K562 (cell line): ENCODE data around the gene GNA15. TPM values are rescaled to one million over a fixed set of nuclear protein-coding genes. Genes with fewer than 3 reads are reported as not detected.

Experiments used
- ATAC-seq: fragments of 200-7000 bp; cut with Tn5 transposase; 3 replicates; pipeline ENCODE4 v1.9.1; 2020; ENCODE audit warnings: moderate library complexity
- BruUV-seq: library from RNA; stranded (reverse); fragments of 400-500 nt; replicated peaks from 2 replicates; lab custom pipeline; 2021; lab: Mats Ljungman, UMichigan
- CTCF ChIA-PET: fragments of 300-600 bp; formaldehyde crosslinking; extraction: SDS; loops from one replicate; lab custom pipeline; 2021; ENCODE audit warnings: low intra/inter-chr PET ratio; lab: Yijun Ruan, JAX
- POLR2A ChIA-PET: fragments of 300-600, 350-650 bp; sonication (Branson Sonifier 250); formaldehyde crosslinking; extraction: SDS; loops from one replicate; lab custom pipeline; 2021; ENCODE audit warnings: antibody characterized with exemption, inconsistent platforms; lab: Yijun Ruan, JAX
- DNase-seq, 4 experiments: peaks; one replicate each; pipeline versions ENCODE4 v3.0.0 to v3.0.0-alpha.2; 2011 to 2018; ENCODE audit warnings: low spot score in 3 of 4, mixed read lengths in 3 of 4; ENCODE audit errors: extremely low read depth in 1 of 4
- FAIRE-seq: peaks from 2 replicates; lab custom pipeline; 2011; peaks lifted over from hg19 to GRCh38; lab: Jason Lieb, UNC
- H2AFZ ChIP-seq: 2 replicates; pipeline ENCODE4 v1.6.0; 2011; ENCODE audit warnings: low read depth, low read length, control low read depth, inconsistent platforms
- H3K27ac ChIP-seq: fragments of 200-600 bp; 3 replicates; pipeline ENCODE4 v1.8.0; 2011; ENCODE audit warnings: low read depth, mild to moderate bottlenecking, control low read depth, inconsistent platforms, low read length, moderate library complexity, mixed read lengths; ENCODE audit errors: extremely low read depth
- H3K27me3 ChIP-seq, 2 experiments: fragments of 300-600 bp in 1 of 2; 2 replicates in 1 of 2; 3 replicates in 1 of 2; pipeline versions ENCODE4 v1.6.0 to v1.8.0; 2011; ENCODE audit warnings: inconsistent platforms in 2 of 2, low read length in 2 of 2, mild to moderate bottlenecking in 1 of 2, mixed read lengths in 1 of 2, moderate library complexity in 1 of 2; ENCODE audit not compliant: control insufficient read depth in 2 of 2, insufficient read depth in 2 of 2
- H3K36me3 ChIP-seq: fragments of 300-600 bp; 3 replicates; pipeline ENCODE4 v1.8.0; 2011; ENCODE audit warnings: mild to moderate bottlenecking, low read length, inconsistent platforms; ENCODE audit not compliant: control insufficient read depth, insufficient read depth
- H3K4me1 ChIP-seq, 2 experiments: fragments of 200-600 bp in 1 of 2; replicated peaks in 1 of 2; 2 replicates in 1 of 2; 3 replicates in 1 of 2; pipeline versions ENCODE4 v1.5.1 to v1.8.0; 2011; ENCODE audit warnings: inconsistent platforms in 2 of 2, low read length in 2 of 2, mild to moderate bottlenecking in 1 of 2, mixed read lengths in 1 of 2, moderate library complexity in 1 of 2; ENCODE audit not compliant: control insufficient read depth in 2 of 2, insufficient read depth in 2 of 2
- H3K4me2 ChIP-seq: 2 replicates; pipeline ENCODE4 v1.6.1; 2011; ENCODE audit warnings: low read length, control low read depth, inconsistent platforms, mixed read lengths; ENCODE audit not compliant: insufficient read depth
- H3K4me3 ChIP-seq: fragments of 200-600 bp; sonication (generic), shearing (Covaris generic); 2 replicates; pipeline ENCODE4 v1.5.1; 2016; ENCODE audit warnings: control low read depth, inconsistent platforms
- H3K79me2 ChIP-seq: fragments of 200-600 bp; 3 replicates; pipeline ENCODE4 v1.8.0; 2011; ENCODE audit warnings: low read length, inconsistent platforms; ENCODE audit not compliant: control insufficient read depth, insufficient read depth
- H3K9ac ChIP-seq, 2 experiments: 2 replicates each; pipeline versions ENCODE4 v1.6.0 to v1.6.1; 2011; ENCODE audit warnings: low read depth in 2 of 2, low read length in 2 of 2, control low read depth in 1 of 2, inconsistent platforms in 1 of 2, mild to moderate bottlenecking in 1 of 2, mixed read lengths in 1 of 2; ENCODE audit not compliant: insufficient read depth in 1 of 2
- H3K9me1 ChIP-seq: one replicate; pipeline ENCODE4 v1.6.0; 2011; ENCODE audit warnings: inconsistent platforms, mild to moderate bottlenecking, low read length, moderate library complexity; ENCODE audit not compliant: control insufficient read depth, insufficient read depth
- H3K9me3 ChIP-seq: replicated peaks from 2 replicates; pipeline ENCODE4 v1.5.1; 2011; ENCODE audit warnings: low read depth, low read length, inconsistent platforms; ENCODE audit not compliant: control insufficient read depth, insufficient read depth
- H4K20me1 ChIP-seq: replicated peaks from 2 replicates; pipeline ENCODE4 v1.6.1; 2011; ENCODE audit warnings: low read length, inconsistent platforms, mixed read lengths; ENCODE audit not compliant: control insufficient read depth, insufficient read depth
- BCLAF1 ChIP-seq, 2 experiments: fragments of 450-650 bp in 1 of 2; IDR thresholded peaks; 2 replicates each; pipeline ENCODE4 v1.6.1; 2011 to 2017; ENCODE audit warnings: low read depth in 2 of 2, antibody characterized with exemption in 1 of 2, borderline replicate concordance in 1 of 2, low read length in 1 of 2, mild to moderate bottlenecking in 1 of 2, mixed read lengths in 1 of 2; ENCODE audit not compliant: control insufficient read depth in 1 of 2
- HMGXB4 ChIP-seq: sonication (generic); formaldehyde crosslinking; IDR thresholded peaks from 2 replicates; pipeline ENCODE4 v1.8.1; 2023; ENCODE audit warnings: mild to moderate bottlenecking, missing genetic modification reagents
- KLF6 ChIP-seq: fragments of 250-450 bp; sonication (Bioruptor Pico); IDR thresholded peaks from 2 replicates; pipeline ENCODE4 v1.4.0; 2020; ENCODE audit warnings: mild to moderate bottlenecking, moderate library complexity, borderline replicate concordance
- MCM5 ChIP-seq: fragments of 450-650 bp; IDR thresholded peaks from 2 replicates; pipeline ENCODE4 v1.6.1; 2016; ENCODE audit warnings: low read depth
- WGBS: fragments of 100-300 bp; shearing (Covaris generic); methylation state at CpG from one replicate; pipeline ENCODE4 v1.1.6; 2016; ENCODE audit warnings: low coverage, mixed read lengths; ENCODE audit not compliant: insufficient coverage; ENCODE audit errors: missing lambda C conversion rate; 5-methylcytosine and 5-hydroxymethylcytosine counted together
- in situ Hi-C: fragments of 300-500 bp; cut with MboI; formaldehyde crosslinking; loops from 4 replicates; pipeline ENCODE4 v1.15.0; 2018; ENCODE audit warnings: inconsistent platforms, mixed read lengths
- intact Hi-C: fragments of 100-400 bp; cut with micrococcal nuclease; formaldehyde crosslinking; loops from 2 replicates; pipeline ENCODE4 v1.14.2; 2022
- polyA plus RNA-seq, 8 experiments: library from polyadenylated mRNA; depleted of rRNA in 4 of 8; stranded (reverse) in 5 of 8; unstranded in 3 of 8; fragments of >200 nt; fragmentation: Nextera tagmentation in 2 of 8; fragmentation: Illumina TruSeq in 1 of 8; extraction: Ambion mirVana in 2 of 8; extraction: Trizol in 1 of 8; gene quantifications; 2 replicates each; pipeline versions ENCODE4 v1.2.1 to v1.2.3, GENCODE V29; 2011 to 2014; ENCODE audit warnings: inconsistent platforms in 1 of 8, missing spikeins in 1 of 8
- total RNA-seq, 7 experiments: library from RNA; depleted of rRNA in 6 of 7; stranded (reverse); fragments of >200 nt in 6 of 7; fragmentation: Illumina TruSeq in 2 of 7; extraction: Trizol in 2 of 7; gene quantifications; 2 replicates each; pipeline versions ENCODE4 v1.2.1 to v1.2.3, GENCODE V29; 2011 to 2021; ENCODE audit warnings: low replicate concordance in 1 of 7

Gene GNA15
- total and polyA plus RNA-seq, 9 of the 15 experiments (the other 6 are each of a cell fraction or from before 2014, with no cell fraction given): 0.03 to 0.24 (median 0.11) TPM; not detected in 1

GRCh38 chr19:3115916-3116602, 19.8 kb upstream of the GNA15 start:
- H3K4me1 ChIP-seq: peaks cover 0 to 57% of the 10 kb centered on the region in 2 experiments; a peak in 2 of 5 replicates
- no peaks in the 10 kb centered on the region for H3K9me1 ChIP-seq
- no peak for TF ChIP-seq MCM5
- TF ChIP-seq HMGXB4 (CRISPR knock-in tag): no peak
- TF ChIP-seq KLF6 (CRISPR knock-in tag): no peak
- TF ChIP-seq BCLAF1 (IDR thresholded peaks at IDR 0.05; ENCODE audit: borderline replicate concordance in 1 of 2, control insufficient read depth in 1 of 2, low read depth in 2 of 2, low read length in 1 of 2): no peak
- ATAC-seq: no peak
- H4K20me1 ChIP-seq: no peaks in the 10 kb centered on the region; the same call in 1 of the 2 replicates
- peaks cover 8% of the 10 kb centered on the region; the same call in 2 of the 3 replicates for H3K79me2 ChIP-seq
- 94% methylated on average over 15 of the region's 24 CpGs for WGBS
- no peak overlapping the region for H3K27ac ChIP-seq
- FAIRE-seq: no peak
- no peak overlapping the region for H2AFZ ChIP-seq
- H3K27me3 ChIP-seq: no peaks in the 10 kb centered on the region
- DNase-seq: no peak
- intact Hi-C loops (no loop called here), in situ Hi-C loops (no loop called here)
- ChIA-PET POLR2A (no interaction called here), CTCF (no interaction called here)
- peaks cover 36% of the 10 kb centered on the region; the same call in 1 of the 3 replicates for H3K36me3 ChIP-seq
- H3K9ac ChIP-seq: no peak overlapping the region; a peak in 1 of 4 replicates
- no TSS peak for BruUV-seq
- no peak overlapping the region for H3K4me2 ChIP-seq
- no peaks in the 10 kb centered on the region for H3K9me3 ChIP-seq
- no peak overlapping the region for H3K4me3 ChIP-seq
